A549 (cell line): ENCODE measurements around the gene EPB42.

Experiments
- CEBPB ChIP-seq, 2 experiments: fragments of >200 bp in 1 of 2; sonication (Bioruptor Twin) in 1 of 2; formaldehyde crosslinking in 1 of 2; IDR thresholded peaks; 2 replicates each; pipeline ENCODE4 v1.6.1; 2012 to 2016
- CTCF ChIP-seq: fragments of >200 bp; sonication (Bioruptor Twin); formaldehyde crosslinking; IDR thresholded peaks from 3 replicates; pipeline ENCODE4 v1.5.1; 2016
- KDM5A ChIP-seq: fragments of 200-600 bp; sonication (generic); IDR thresholded peaks from 2 replicates; pipeline ENCODE4 v1.6.1; 2016; ENCODE audit warnings: antibody characterized with exemption, mild to moderate bottlenecking
- POLR2A ChIP-seq: IDR thresholded peaks from 2 replicates; pipeline ENCODE4 v1.6.1; 2012; ENCODE audit warnings: mild to moderate bottlenecking, low read length
- RNF2 ChIP-seq: fragments of 200-600 bp; sonication (generic); IDR thresholded peaks from 2 replicates; pipeline ENCODE4 v1.6.1; 2016; ENCODE audit warnings: low read depth, mild to moderate bottlenecking, antibody characterized with exemption, moderate library complexity, borderline replicate concordance

- TF ChIP-seq POLR2A, result no peak
- TF ChIP-seq CTCF, result no peak
- no peak for TF ChIP-seq KDM5A
- no peak for TF ChIP-seq CEBPB (IDR thresholded peaks at IDR 0.05)
- no peak for TF ChIP-seq RNF2
These were observed 31.0 kb upstream of the EPB42 start for GRCh38 chr15:43251871-43252250.
